HEK293T (cell line): ENCODE results near the gene RBBP6.

Experiments
- ARNT ChIP-seq: fragments of 450-650 bp; IDR thresholded peaks from 2 replicates; pipeline ENCODE4 v1.6.1; 2017; ENCODE audit warnings: mild to moderate bottlenecking
- CTBP1 ChIP-seq: fragments of 450-650 bp; IDR thresholded peaks from 2 replicates; pipeline ENCODE4 v1.6.1; 2016; ENCODE audit warnings: borderline replicate concordance
- FOXK2 ChIP-seq: fragments of 450-650 bp; IDR thresholded peaks from 2 replicates; pipeline ENCODE4 v1.6.1; 2016; ENCODE audit warnings: mild to moderate bottlenecking
- FOXM1 ChIP-seq: fragments of 450-650 bp; IDR thresholded peaks from 2 replicates; pipeline ENCODE4 v1.6.1; 2017; ENCODE audit warnings: mild to moderate bottlenecking, borderline replicate concordance
- L3MBTL2 ChIP-seq: fragments of 450-650 bp; conservative IDR thresholded peaks from 2 replicates; pipeline ENCODE4 v1.6.1; 2016; ENCODE audit warnings: mild to moderate bottlenecking

GRCh38 chr16:24507959-24508480 is 31.3 kb upstream of the RBBP6 start:
- TF ChIP-seq FOXK2 (no peak), CTBP1 (no peak), ARNT (no peak), FOXM1 (no peak), L3MBTL2 (no peak)
